Measurements from ENCODE around the gene TXNRD3.

TXNRD3 gene

DNA sequence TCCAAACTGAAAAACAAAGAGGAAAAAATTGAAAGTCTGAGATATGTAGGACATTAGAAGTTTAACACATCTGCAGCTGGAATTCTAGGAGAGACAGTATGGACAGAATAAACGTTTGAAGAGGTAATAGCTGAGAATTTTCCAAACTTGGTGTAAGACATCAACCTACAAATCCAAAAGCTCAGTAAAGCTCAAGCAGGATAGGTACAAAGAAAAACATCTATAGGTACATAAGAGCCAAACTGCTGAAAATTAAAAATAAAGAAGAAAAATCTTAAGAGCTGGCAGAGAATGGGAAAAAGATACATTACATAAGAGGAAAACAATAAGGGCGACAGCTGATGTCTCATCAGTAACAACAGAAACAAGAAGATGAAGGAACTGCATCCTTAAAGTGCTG is 73.4 kb downstream of the TXNRD3 start:
- no peak for DNase-seq

DNA sequence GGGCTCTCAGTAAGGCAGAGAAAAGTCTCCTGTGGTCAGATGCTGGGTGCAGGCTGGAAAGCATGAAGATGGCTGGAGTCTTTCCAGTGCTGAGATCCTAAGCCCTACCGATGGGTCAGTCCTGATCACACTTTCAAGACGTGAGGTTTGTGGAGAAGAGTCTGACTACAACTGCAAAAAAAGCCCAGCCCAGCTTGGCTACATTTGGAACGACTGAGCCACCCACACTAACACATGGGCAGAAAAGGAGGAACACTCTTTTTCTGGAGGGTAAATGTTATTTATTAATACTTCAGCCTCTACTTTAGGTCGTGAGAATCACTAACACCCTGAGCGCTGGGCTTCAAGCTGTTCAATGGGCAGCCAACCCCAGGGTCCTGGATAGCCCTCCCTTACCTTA is 74.2 kb downstream of the TXNRD3 start:
- no peak for DNase-seq

DNA sequence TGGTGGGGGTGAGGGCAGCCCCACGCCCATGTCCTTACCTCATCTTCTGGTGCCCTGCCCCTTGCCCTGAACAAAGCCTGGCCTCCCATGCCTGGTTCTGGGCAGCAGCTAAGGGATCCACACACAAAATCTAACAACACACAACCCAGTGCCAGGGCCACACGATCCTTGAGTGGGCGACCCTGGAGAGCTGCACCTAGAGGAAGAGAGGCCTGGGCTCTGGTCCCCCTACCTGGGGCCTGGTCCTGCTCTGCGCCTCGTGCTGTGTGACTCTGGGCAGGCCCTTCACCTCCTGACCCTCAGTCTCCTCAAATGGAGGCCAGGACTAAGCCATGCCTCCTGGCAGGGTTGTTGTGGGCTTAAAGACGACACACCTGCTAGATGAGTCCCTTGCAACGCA is 76.2 kb downstream of the TXNRD3 start:
- DNase-seq: no peak

DNA sequence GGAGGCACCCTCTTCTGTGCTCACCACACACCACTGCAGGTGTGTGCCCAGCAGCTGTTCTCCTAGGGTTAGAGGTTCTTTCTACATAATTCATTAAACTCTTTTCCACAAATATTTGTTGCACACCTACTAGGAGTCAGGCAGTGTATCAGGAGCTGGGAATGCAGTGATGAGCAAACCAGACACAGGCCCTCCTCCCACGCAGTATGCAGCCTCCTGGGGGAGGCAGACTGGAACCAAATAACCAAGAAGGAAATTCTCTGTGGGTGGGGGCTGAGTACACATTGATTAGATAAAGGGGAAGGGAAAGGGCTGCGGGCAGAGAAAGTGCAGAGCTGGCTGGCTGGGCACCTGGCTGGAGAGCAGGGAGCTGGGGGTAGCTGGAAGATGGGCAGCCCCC is 77.7 kb downstream of the TXNRD3 start:
- DNase-seq: no peak

- no peak for DNase-seq
These were observed 81.3 kb downstream of the TXNRD3 start for GRCh38 chr3:126573492-126574117.

GRCh38 chr3:126571078-126571477 is 83.8 kb downstream of the TXNRD3 start:
- DNase-seq: no peak

GRCh38 chr3:126570103-126570541 is 84.8 kb downstream of the TXNRD3 start:
- no peak for DNase-seq

DNA sequence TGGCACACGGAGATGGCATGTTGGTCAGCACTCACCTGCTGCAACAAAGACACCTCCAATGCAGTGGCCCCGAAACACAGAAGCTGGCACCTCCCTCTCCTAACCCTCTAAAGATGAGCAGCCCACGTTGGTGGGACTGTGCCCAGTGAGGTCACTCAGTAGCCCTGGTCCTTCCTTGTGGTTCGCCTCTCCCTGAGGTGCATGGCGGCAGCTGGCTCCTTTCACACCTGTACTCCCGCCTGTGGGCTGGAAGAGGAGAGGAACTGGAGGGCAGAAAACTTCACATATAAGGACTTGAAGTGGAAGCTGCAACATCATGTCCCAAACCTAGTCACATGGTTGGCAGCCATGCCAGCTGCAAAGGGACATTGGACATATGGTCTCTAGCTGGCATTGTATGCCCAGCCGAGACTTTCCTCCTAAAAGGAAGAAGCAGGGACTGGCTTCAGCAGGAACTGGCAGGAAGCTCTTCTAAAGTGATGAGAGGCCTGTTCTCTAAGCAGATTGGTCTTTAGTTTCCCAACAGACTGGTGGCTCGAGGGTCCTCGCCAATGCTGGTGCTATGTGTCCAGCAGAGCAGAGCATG is 85.4 kb downstream of the TXNRD3 start:
- DNase-seq: no peak

GRCh38 chr3:126568776-126569342 is 86.1 kb downstream of the TXNRD3 start:
- no peak for DNase-seq

- no peak for DNase-seq
These were observed 87.1 kb downstream of the TXNRD3 start for GRCh38 chr3:126567696-126568438.

- no peak for DNase-seq
These were observed 92.1 kb downstream of the TXNRD3 start for GRCh38 chr3:126562737-126563276.

GRCh38 chr3:126558336-126559071 is 96.4 kb downstream of the TXNRD3 start, which contains the start of gene C3orf22:
TSS of gene C3orf22 (minus strand) at chr3:126558932. CDS start at chr3:126553390, 5,542 bp downstream.
- DNase-seq: no peak

- DNase-seq: no peak
These were observed 97.2 kb downstream of the TXNRD3 start for GRCh38 chr3:126557761-126558160.

DNA sequence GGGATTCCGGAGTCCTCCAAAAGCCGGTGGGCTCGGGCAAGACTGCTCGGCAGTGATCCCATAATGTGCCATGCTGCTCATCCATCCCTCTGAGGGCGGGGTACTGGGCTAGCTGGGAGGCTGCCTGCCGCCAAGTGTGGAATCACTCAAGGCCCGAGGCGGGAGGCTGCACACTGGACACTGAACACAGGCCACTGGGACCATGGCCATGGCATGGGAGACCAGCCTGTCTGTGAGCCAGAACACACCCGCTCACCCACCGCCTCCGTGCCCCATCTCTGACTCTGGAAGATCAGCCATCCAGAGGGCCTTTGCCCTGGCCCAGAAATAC is 97.5 kb downstream of the TXNRD3 start:
- DNase-seq: no peak

Data from CD4-positive, alpha-beta T cell treated with Interleukin-6 for 4 hours (primary cell).